B cell (primary cell): ENCODE measurements around the gene TNFRSF19. TPM values are rescaled to one million over a fixed set of nuclear protein-coding genes. Genes with fewer than 3 reads are reported as not detected.
A peak's percentile ranks its signal among the peaks of the same experiment; 100 is the strongest.

Experiments used
- ATAC-seq: fragments of 200-7000 bp; cut with Tn5 transposase; one replicate; pipeline ENCODE4 v1.10.0; 2021; ENCODE audit warnings: low read depth, mild to moderate bottlenecking, moderate number of reproducible peaks, moderate library complexity
- CTCF ChIA-PET: fragments of 350-600 bp; sonication (Branson Sonifier 250); formaldehyde crosslinking; loops from one replicate; lab custom pipeline; 2021; ENCODE audit warnings: antibody characterized with exemption, inconsistent platforms; lab: Charles Lee
- POLR2A ChIA-PET: fragments of 350-600 bp; sonication (Branson Sonifier 250); formaldehyde crosslinking; loops from one replicate; lab custom pipeline; 2021; ENCODE audit warnings: antibody characterized with exemption; lab: Charles Lee
- DNase-seq: peaks from one replicate; pipeline ENCODE4 v3.0.0; 2013
- H2AFZ ChIP-seq: 2 replicates; pipeline ENCODE4 v1.6.1; 2012; ENCODE audit warnings: mild to moderate bottlenecking, low read depth, low read length; ENCODE audit not compliant: insufficient read depth, poor library complexity, severe bottlenecking
- H3K27ac ChIP-seq, 2 donors: 1 replicate in 1 of 2; 2 replicates in 1 of 2; pipeline ENCODE4 v1.5.1; 2012 to 2013; ENCODE audit warnings: low read length in 2 of 2, mild to moderate bottlenecking in 2 of 2, moderate library complexity in 1 of 2
- H3K27me3 ChIP-seq, 4 experiments: fragments of 200-600 bp in 1 of 4; sonication (generic) in 1 of 4; replicated peaks in 1 of 4; 1 replicate in 2 of 4; 2 replicates in 2 of 4; pipeline versions ENCODE4 v1.6.1 to v1.7.0; 2013 to 2016; ENCODE audit warnings: low read length in 3 of 4, mild to moderate bottlenecking in 2 of 4, mixed read lengths in 1 of 4, moderate library complexity in 1 of 4; ENCODE audit not compliant: insufficient read depth in 4 of 4, control insufficient read depth in 3 of 4; ENCODE audit errors: control extremely low read depth in 1 of 4
- H3K36me3 ChIP-seq, 2 experiments: replicated peaks in 1 of 2; 1 replicate in 1 of 2; 2 replicates in 1 of 2; pipeline versions ENCODE4 v1.6.1 to v1.7.1; 2013; ENCODE audit warnings: low read length in 1 of 2; ENCODE audit not compliant: insufficient read depth in 2 of 2, control insufficient read depth in 1 of 2; ENCODE audit errors: control extremely low read depth in 1 of 2, extremely low read depth in 1 of 2
- H3K4me1 ChIP-seq, 2 donors: fragments of 200-600 bp in 1 of 2; sonication (generic) in 1 of 2; 1 replicate in 1 of 2; 2 replicates in 1 of 2; pipeline versions ENCODE4 v1.5.1 to v1.6.1; 2013 to 2017; ENCODE audit warnings: low read length in 2 of 2; ENCODE audit not compliant: control insufficient read depth in 2 of 2, insufficient read depth in 2 of 2
- H3K4me2 ChIP-seq: replicated peaks from 2 replicates; pipeline ENCODE3; 2012; ENCODE audit warnings: mild to moderate bottlenecking, low read depth, low read length; ENCODE audit not compliant: poor library complexity, severe bottlenecking
- H3K4me3 ChIP-seq, 5 experiments: fragments of 200-600 bp in 1 of 5; sonication (generic) in 1 of 5; 1 replicate in 3 of 5; 2 replicates in 2 of 5; pipeline versions ENCODE4 v1.5.1 to v1.7.0; 2011 to 2016; ENCODE audit warnings: low read length in 4 of 5, mild to moderate bottlenecking in 4 of 5, low read depth in 2 of 5, control low read depth in 1 of 5, moderate library complexity in 1 of 5; ENCODE audit not compliant: insufficient read depth in 1 of 5; ENCODE audit errors: control extremely low read depth in 1 of 5, extremely low read depth in 1 of 5
- H3K79me2 ChIP-seq: fragments of 200-600 bp; sonication (generic); one replicate; pipeline ENCODE4 v1.6.0; 2016; ENCODE audit warnings: low read length; ENCODE audit not compliant: control insufficient read depth, insufficient read depth
- H3K9ac ChIP-seq: fragments of 200-600 bp; sonication (generic); 2 replicates; pipeline ENCODE4 v1.6.1; 2017; ENCODE audit warnings: mild to moderate bottlenecking, low read length, moderate library complexity
- H3K9me3 ChIP-seq, 3 donors: one replicate each; pipeline versions ENCODE4 v1.6.1 to v1.7.1; 2013; ENCODE audit warnings: low read length in 2 of 3; ENCODE audit not compliant: control insufficient read depth in 2 of 3, insufficient read depth in 1 of 3; ENCODE audit errors: control extremely low read depth in 1 of 3
- H4K20me1 ChIP-seq: 2 replicates; pipeline ENCODE4 v1.6.0; 2012; ENCODE audit warnings: mild to moderate bottlenecking, low read length; ENCODE audit not compliant: insufficient read depth, control insufficient read depth, poor library complexity, severe bottlenecking
- H3K27ac Mint-ChIP-seq: one replicate; pipeline ENCODE4 v1.8.0; 2021; ENCODE audit warnings: mixed read lengths
- H3K27me3 Mint-ChIP-seq: one replicate; pipeline ENCODE4 v1.8.0; 2021; ENCODE audit warnings: mixed read lengths
- H3K4me1 Mint-ChIP-seq: one replicate; pipeline ENCODE4 v1.8.0; 2021; ENCODE audit warnings: mixed read lengths
- H3K4me3 Mint-ChIP-seq: one replicate; pipeline ENCODE4 v1.8.0; 2021; ENCODE audit warnings: mixed read lengths
- H3K9me3 Mint-ChIP-seq: one replicate; pipeline ENCODE4 v1.8.0; 2022; ENCODE audit warnings: mixed read lengths; ENCODE audit not compliant: insufficient read depth
- EZH2 ChIP-seq: IDR thresholded peaks from 2 replicates; pipeline ENCODE4 v1.6.1; 2012; ENCODE audit warnings: borderline replicate concordance, low read depth, mild to moderate bottlenecking, moderate library complexity, low read length; ENCODE audit not compliant: insufficient read depth, poor library complexity, severe bottlenecking
- WGBS: methylation state at CpG from one replicate; pipeline ENCODE4 v1.1.5; 2013; ENCODE audit warnings: missing lambda C conversion rate; ENCODE audit not compliant: insufficient coverage; 5-methylcytosine and 5-hydroxymethylcytosine counted together
- intact Hi-C: fragments of 100-400 bp; cut with micrococcal nuclease; formaldehyde crosslinking; loops from one replicate; pipeline ENCODE4 v1.10.0; 2022
- polyA plus RNA-seq: library from polyadenylated mRNA; depleted of rRNA; stranded (reverse); fragments of >200 nt; gene quantifications from 2 replicates; pipeline ENCODE4 v1.2.3, GENCODE V29; 2012
- total RNA-seq, 2 donors: library from RNA; stranded (reverse); fragments of 120-200 nt in 1 of 2; gene quantifications; 1 replicate in 1 of 2; 2 replicates in 1 of 2; pipeline versions ENCODE4 v1.2.3 to v1.2.4, GENCODE V29; 2013 to 2022
- TF ChIP-seq, protein P1 (sequence below): fragments of 200-600 bp; IDR thresholded peaks from one replicate; pipeline ENCODE4 v1.8.0; 2022; ENCODE audit warnings: antibody characterized with exemption, mild to moderate bottlenecking

The TNFRSF19 gene
- total and polyA plus RNA-seq, 2 donors (not counting 1 experiment from before 2014, with no cell fraction given): 0.36 TPM; not detected in 1

DNA sequence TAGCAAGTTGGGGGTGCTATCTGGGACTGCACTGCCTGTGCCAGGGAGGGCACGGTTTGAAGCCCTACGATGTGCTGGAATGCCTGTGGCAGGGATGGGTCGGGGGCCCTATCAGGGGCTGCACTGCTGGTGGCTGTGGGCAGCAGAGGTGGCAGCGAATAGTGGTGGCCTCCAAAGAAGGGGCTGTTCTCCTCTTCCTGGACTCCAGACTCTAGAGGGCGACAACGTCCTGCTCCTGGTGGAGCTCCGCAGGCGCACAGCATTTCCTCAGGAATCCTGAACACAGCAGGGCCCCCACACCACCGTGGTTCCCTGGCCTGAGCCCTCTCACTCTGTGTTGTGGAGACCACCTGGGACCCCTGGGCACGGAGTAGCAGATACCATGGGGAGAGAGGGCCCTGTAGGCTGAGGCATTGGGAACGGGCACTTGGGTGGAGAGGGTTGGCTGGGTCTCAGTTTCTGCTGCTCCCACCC, 145.6 kb downstream of the TNFRSF19 start:
- H3K27ac ChIP-seq: no peak overlapping the region
- no peaks in the 10 kb centered on the region for H4K20me1 ChIP-seq
- H3K9ac ChIP-seq: no peak overlapping the region
- H3K9me3 Mint-ChIP-seq: peaks cover 4% of the 10 kb centered on the region
- H3K27me3 Mint-ChIP-seq: peaks cover 19% of the 10 kb centered on the region
- H3K4me3 ChIP-seq: no peak overlapping the region
- H3K36me3 ChIP-seq: no peaks in the 10 kb centered on the region
- H3K27me3 ChIP-seq: peaks cover 0 to 6% (median 0%) of the 10 kb centered on the region in 4 experiments
- ChIA-PET POLR2A (no interaction called here), CTCF (no interaction called here)
- no peak overlapping the region for H3K27ac Mint-ChIP-seq
- TF ChIP-seq EZH2: no peak
- TF ChIP-seq, protein P1, sequence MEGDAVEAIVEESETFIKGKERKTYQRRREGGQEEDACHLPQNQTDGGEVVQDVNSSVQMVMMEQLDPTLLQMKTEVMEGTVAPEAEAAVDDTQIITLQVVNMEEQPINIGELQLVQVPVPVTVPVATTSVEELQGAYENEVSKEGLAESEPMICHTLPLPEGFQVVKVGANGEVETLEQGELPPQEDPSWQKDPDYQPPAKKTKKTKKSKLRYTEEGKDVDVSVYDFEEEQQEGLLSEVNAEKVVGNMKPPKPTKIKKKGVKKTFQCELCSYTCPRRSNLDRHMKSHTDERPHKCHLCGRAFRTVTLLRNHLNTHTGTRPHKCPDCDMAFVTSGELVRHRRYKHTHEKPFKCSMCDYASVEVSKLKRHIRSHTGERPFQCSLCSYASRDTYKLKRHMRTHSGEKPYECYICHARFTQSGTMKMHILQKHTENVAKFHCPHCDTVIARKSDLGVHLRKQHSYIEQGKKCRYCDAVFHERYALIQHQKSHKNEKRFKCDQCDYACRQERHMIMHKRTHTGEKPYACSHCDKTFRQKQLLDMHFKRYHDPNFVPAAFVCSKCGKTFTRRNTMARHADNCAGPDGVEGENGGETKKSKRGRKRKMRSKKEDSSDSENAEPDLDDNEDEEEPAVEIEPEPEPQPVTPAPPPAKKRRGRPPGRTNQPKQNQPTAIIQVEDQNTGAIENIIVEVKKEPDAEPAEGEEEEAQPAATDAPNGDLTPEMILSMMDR: no peak
- H3K9me3 ChIP-seq: peaks cover 0 to 13% (median 0%) of the 10 kb centered on the region in 3 donors
- no peak overlapping the region for H2AFZ ChIP-seq
- no peaks in the 10 kb centered on the region for H3K4me1 ChIP-seq
- H3K79me2 ChIP-seq: no peaks in the 10 kb centered on the region
- WGBS: 82% methylated on average over 10 of the region's 11 CpGs
- intact Hi-C loops: no loop called here
- H3K4me1 Mint-ChIP-seq: peaks cover 4% of the 10 kb centered on the region
- DNase-seq (peak; percentile 14), ATAC-seq (no peak)
- H3K4me3 Mint-ChIP-seq: no peak overlapping the region
- H3K4me2 ChIP-seq: no peak overlapping the region

DNA sequence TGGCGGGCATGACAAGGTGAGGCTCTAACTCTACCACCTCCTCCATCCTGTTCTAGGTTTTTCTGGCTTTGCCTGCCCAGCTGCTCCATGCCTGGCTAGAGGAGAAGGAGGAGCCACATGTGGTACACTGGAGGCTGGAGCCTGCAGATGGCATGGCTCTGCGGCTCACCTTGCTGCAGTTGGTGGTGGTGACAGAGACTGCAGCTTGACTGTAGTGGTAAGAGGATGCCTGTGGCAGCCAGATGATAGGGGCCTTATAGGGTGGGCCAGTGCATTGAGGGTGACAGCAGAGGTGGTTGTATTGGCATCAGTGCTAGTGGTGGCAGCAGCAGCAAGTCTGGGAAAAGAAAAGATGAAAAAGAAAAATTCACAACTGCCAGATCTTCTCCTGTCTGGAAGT, 146.2 kb downstream of the TNFRSF19 start:
- no peak overlapping the region for H3K27ac Mint-ChIP-seq
- peaks cover 4% of the 10 kb centered on the region for H3K4me1 Mint-ChIP-seq
- CTCF ChIA-PET: no interaction called here

More for the DNA sequence above, 146.2 kb downstream of the TNFRSF19 start:
- DNase-seq: no peak
- Histone ChIP-seq H3K4me3 (no peak overlapping the region), H3K9ac (no peak overlapping the region), H3K4me2 (no peak overlapping the region), H3K36me3 (no peaks in the 10 kb centered on the region), H3K4me1 (no peaks in the 10 kb centered on the region), H3K79me2 (no peaks in the 10 kb centered on the region), H3K27ac (no peak overlapping the region), H2AFZ (no peak overlapping the region), H3K27me3 (peaks cover 0 to 6% (median 0%) of the 10 kb centered on the region in 4 experiments), H3K9me3 (peaks cover 0 to 19% (median 0%) of the 10 kb centered on the region in 3 donors), H4K20me1 (no peaks in the 10 kb centered on the region)
- Mint-ChIP-seq H3K27me3 (peaks cover 19% of the 10 kb centered on the region), H3K4me3 (no peak overlapping the region), H3K9me3 (peaks cover 4% of the 10 kb centered on the region)
- no peak for ATAC-seq
- intact Hi-C loops: no loop called here
- POLR2A ChIA-PET: no interaction called here
- WGBS: 93% methylated on average over 1 of the region's 2 CpGs
- TF ChIP-seq, protein P1: no peak
- TF ChIP-seq EZH2: no peak
